Measurements from ENCODE around the gene SEMA5B.

DNA sequence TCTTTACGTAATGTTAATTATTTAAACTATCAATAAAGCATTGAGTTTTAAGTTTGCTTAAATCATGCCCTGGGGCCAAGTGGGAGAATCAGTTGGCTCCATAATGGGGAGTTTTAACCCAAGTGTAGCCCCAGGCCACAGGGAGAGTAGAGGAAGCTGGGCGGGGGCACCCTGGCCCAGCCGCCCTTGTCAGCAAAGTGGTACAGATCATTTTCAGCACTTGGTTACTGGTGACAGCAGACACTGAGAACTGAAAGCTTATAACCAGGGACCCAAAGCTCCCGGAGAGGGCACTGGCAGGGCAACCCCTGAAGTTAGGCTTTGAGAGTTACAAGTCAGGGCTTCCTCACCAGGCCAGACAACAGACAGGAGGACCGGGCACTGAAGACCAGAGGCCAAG, 90.6 kb downstream of the SEMA5B start:
- TF ChIP-seq CTCF (tag by site-specific recombination; IDR thresholded peaks at IDR 0.05) = no peak
- TF ChIP-seq ZNF777 (tag by site-specific recombination; IDR thresholded peaks at IDR 0.05; ENCODE audit: borderline replicate concordance) = no peak
- no peak for TF ChIP-seq ZNF670 (tag by site-specific recombination; IDR thresholded peaks at IDR 0.05; ENCODE audit: low read depth)

Data from HEK293 (cell line).